IMR-90 (cell line): Measurements from ENCODE around the gene PPP1R16B. TPM values are rescaled to one million over a fixed set of nuclear protein-coding genes. Genes with fewer than 3 reads are reported as not detected.

Source experiments
- ATAC-seq: fragments of 200-7000 bp; cut with Tn5 transposase; 2 replicates; pipeline ENCODE4 v1.9.1; 2020; ENCODE audit warnings: low read depth, mild to moderate bottlenecking, moderate library complexity
- BruUV-seq: library from RNA; stranded (reverse); fragments of 400-500 nt; replicated peaks from 2 replicates; lab custom pipeline; 2021; lab: Mats Ljungman, UMichigan
- CTCF ChIA-PET: fragments of 300-600 bp; formaldehyde crosslinking; extraction: SDS; loops from one replicate; lab custom pipeline; 2021; ENCODE audit warnings: antibody characterized with exemption; lab: Yijun Ruan, JAX
- POLR2A ChIA-PET: fragments of 300-600 bp; sonication (Branson Sonifier 250); formaldehyde crosslinking; loops from one replicate; lab custom pipeline; 2022; ENCODE audit warnings: antibody characterized with exemption; ENCODE audit not compliant: unreplicated experiment; lab: Charles Lee
- DNase-seq: peaks from one replicate; pipeline ENCODE4 v3.0.0; 2013
- H2AFZ ChIP-seq: replicated peaks from 2 replicates; pipeline ENCODE3; 2013; ENCODE audit warnings: low read length, mild to moderate bottlenecking; ENCODE audit not compliant: poor library complexity
- H2AK5ac ChIP-seq: 2 replicates; pipeline ENCODE4 v1.6.1; 2013; ENCODE audit warnings: low read depth, low read length, inconsistent platforms
- H2AK9ac ChIP-seq: replicated peaks from 2 replicates; pipeline ENCODE3; 2013; ENCODE audit warnings: mild to moderate bottlenecking, low read depth, low read length, moderate library complexity; ENCODE audit not compliant: poor library complexity
- H2BK120ac ChIP-seq: 2 replicates; pipeline ENCODE4 v1.6.1; 2013; ENCODE audit warnings: low read depth, low read length, inconsistent platforms
- H2BK15ac ChIP-seq: 3 replicates; pipeline ENCODE4 v1.6.1; 2013; ENCODE audit warnings: low read depth, low read length, inconsistent platforms
- H2BK20ac ChIP-seq: 2 replicates; pipeline ENCODE4 v1.6.1; 2013; ENCODE audit warnings: low read depth, mild to moderate bottlenecking, inconsistent platforms, low read length, moderate library complexity
- H2BK5ac ChIP-seq: 2 replicates; pipeline ENCODE4 v1.6.1; 2013; ENCODE audit warnings: mild to moderate bottlenecking, low read depth, low read length, inconsistent platforms; ENCODE audit not compliant: poor library complexity, severe bottlenecking
- H3K14ac ChIP-seq: replicated peaks from 2 replicates; pipeline ENCODE4 v1.6.1; 2013; ENCODE audit warnings: low read depth, low read length, inconsistent platforms
- H3K18ac ChIP-seq: 2 replicates; pipeline ENCODE4 v1.6.1; 2013; ENCODE audit warnings: low read depth, low read length, control low read depth
- H3K23ac ChIP-seq: 2 replicates; pipeline ENCODE4 v1.6.1; 2013; ENCODE audit warnings: low read depth, low read length, inconsistent platforms
- H3K27ac ChIP-seq: 2 replicates; pipeline ENCODE4 v1.5.1; 2013; ENCODE audit warnings: mild to moderate bottlenecking, control low read depth, low read length; ENCODE audit not compliant: insufficient read depth
- H3K27me3 ChIP-seq: 2 replicates; pipeline ENCODE4 v1.6.1; 2013; ENCODE audit warnings: low read length; ENCODE audit not compliant: control insufficient read depth, insufficient read depth
- H3K36me3 ChIP-seq: 2 replicates; pipeline ENCODE4 v1.6.1; 2013; ENCODE audit warnings: low read length, mixed read lengths; ENCODE audit not compliant: control insufficient read depth, insufficient read depth
- H3K4ac ChIP-seq: 2 replicates; pipeline ENCODE4 v1.6.1; 2013; ENCODE audit warnings: low read depth, low read length, inconsistent platforms
- H3K4me1 ChIP-seq: 2 replicates; pipeline ENCODE4 v1.6.1; 2013; ENCODE audit warnings: low read length, mixed read lengths; ENCODE audit not compliant: control insufficient read depth, insufficient read depth
- H3K4me2 ChIP-seq: 2 replicates; pipeline ENCODE4 v1.6.1; 2013; ENCODE audit warnings: low read depth, mild to moderate bottlenecking, control low read depth, low read length, moderate library complexity
- H3K4me3 ChIP-seq: 2 replicates; pipeline ENCODE4 v1.5.1; 2013; ENCODE audit warnings: low read depth, mild to moderate bottlenecking, control low read depth, low read length, moderate library complexity; ENCODE audit not compliant: insufficient read depth
- H3K56ac ChIP-seq: 2 replicates; pipeline ENCODE4 v1.6.1; 2013; ENCODE audit warnings: low read length, inconsistent platforms; ENCODE audit not compliant: insufficient read depth; ENCODE audit errors: extremely low read depth
- H3K79me1 ChIP-seq, 2 experiments: 2 replicates each; pipeline ENCODE4 v1.6.1; 2013; ENCODE audit warnings: low read length in 2 of 2, inconsistent platforms in 1 of 2, low read depth in 1 of 2
- H3K9ac ChIP-seq: 2 replicates; pipeline ENCODE4 v1.6.1; 2013; ENCODE audit warnings: low read depth, low read length, control low read depth
- H3K9me1 ChIP-seq: 2 replicates; pipeline ENCODE4 v1.6.1; 2013; ENCODE audit warnings: low read length, inconsistent platforms; ENCODE audit not compliant: insufficient read depth
- H3K9me3 ChIP-seq: 2 replicates; pipeline ENCODE4 v1.6.1; 2013; ENCODE audit warnings: low read length; ENCODE audit not compliant: control insufficient read depth, insufficient read depth
- H4K20me1 ChIP-seq: 2 replicates; pipeline ENCODE4 v1.6.1; 2013; ENCODE audit warnings: low read length, inconsistent platforms; ENCODE audit not compliant: insufficient read depth
- H4K5ac ChIP-seq: 2 replicates; pipeline ENCODE4 v1.6.1; 2013; ENCODE audit warnings: mild to moderate bottlenecking, low read depth, low read length, control low read depth
- H4K8ac ChIP-seq, 2 experiments: 2 replicates each; pipeline ENCODE4 v1.6.1; 2013; ENCODE audit warnings: low read depth in 2 of 2, low read length in 2 of 2, control low read depth in 1 of 2, inconsistent platforms in 1 of 2
- H4K91ac ChIP-seq: 2 replicates; pipeline ENCODE4 v1.6.1; 2013; ENCODE audit warnings: low read depth, low read length, inconsistent platforms; ENCODE audit not compliant: insufficient read depth
- BHLHE40 ChIP-seq: fragments of 150-350 bp; IDR thresholded peaks from 2 replicates; pipeline ENCODE4 v1.6.1; 2016; ENCODE audit warnings: mild to moderate bottlenecking, low read depth, low read length
- CEBPB ChIP-seq: IDR thresholded peaks from 2 replicates; pipeline ENCODE4 v1.6.1; 2012; ENCODE audit warnings: low read depth, low read length, improper control_type of control experiment
- CHD1 ChIP-seq: IDR thresholded peaks from 2 replicates; pipeline ENCODE4 v1.6.1; 2012; ENCODE audit warnings: low read depth, low read length, improper control_type of control experiment
- FOS ChIP-seq: fragments of 150-350 bp; IDR thresholded peaks from 2 replicates; pipeline ENCODE4 v1.6.1; 2016; ENCODE audit warnings: low read depth, low read length
- MAFK ChIP-seq: IDR thresholded peaks from 2 replicates; pipeline ENCODE4 v1.6.1; 2012; ENCODE audit warnings: low read depth, low read length, improper control_type of control experiment
- MAZ ChIP-seq: IDR thresholded peaks from 2 replicates; pipeline ENCODE4 v1.6.1; 2012; ENCODE audit warnings: low read depth, mild to moderate bottlenecking, low read length, improper control_type of control experiment, moderate library complexity, borderline replicate concordance
- MXI1 ChIP-seq: IDR thresholded peaks from 2 replicates; pipeline ENCODE4 v1.6.1; 2012; ENCODE audit warnings: low read depth, mild to moderate bottlenecking, low read length, moderate library complexity, borderline replicate concordance
- NFE2L2 ChIP-seq: fragments of 150-350 bp; IDR thresholded peaks from 2 replicates; pipeline ENCODE4 v1.6.1; 2016; ENCODE audit warnings: low read depth, mild to moderate bottlenecking, low read length
- POLR2A ChIP-seq: IDR thresholded peaks from 2 replicates; pipeline ENCODE4 v1.6.1; 2012; ENCODE audit warnings: mild to moderate bottlenecking, low read depth, low read length
- RAD21 ChIP-seq: IDR thresholded peaks from 2 replicates; pipeline ENCODE4 v1.6.1; 2012; ENCODE audit warnings: low read length, improper control_type of control experiment
- RCOR1 ChIP-seq: IDR thresholded peaks from 2 replicates; pipeline ENCODE4 v1.6.1; 2012; ENCODE audit warnings: mild to moderate bottlenecking, low read length, improper control_type of control experiment; ENCODE audit not compliant: insufficient replicate concordance
- RFX5 ChIP-seq: IDR thresholded peaks from 2 replicates; pipeline ENCODE4 v1.8.0; 2012; ENCODE audit warnings: low read depth, mild to moderate bottlenecking, low read length, moderate library complexity
- SMC3 ChIP-seq: fragments of 150-350 bp; IDR thresholded peaks from 2 replicates; pipeline ENCODE4 v1.6.1; 2016; ENCODE audit warnings: low read depth, mild to moderate bottlenecking, antibody characterized with exemption, low read length, moderate library complexity
- WGBS, 2 experiments: methylation state at CpG; one replicate each; pipeline versions ENCODE4 v1.1.5 to v1.1.7; 2013; ENCODE audit warnings: missing lambda C conversion rate in 2 of 2; ENCODE audit not compliant: insufficient read length in 1 of 2; ENCODE audit errors: extremely low coverage in 2 of 2; 5-methylcytosine and 5-hydroxymethylcytosine counted together
- dilution Hi-C: fragments of 300-500 bp; cut with HindIII; formaldehyde crosslinking; loops from one replicate; pipeline ENCODE4 v1.14.3; 2018; ENCODE audit warnings: low sequenced_read_pairs; ENCODE audit not compliant: unreplicated experiment
- in situ Hi-C: fragments of 300-500 bp; cut with MboI; formaldehyde crosslinking; loops from 3 replicates; pipeline ENCODE4 v1.14.3; 2019; ENCODE audit warnings: low sequenced_read_pairs, inconsistent platforms, mixed read lengths
- intact Hi-C: fragments of 100-400 bp; cut with micrococcal nuclease; formaldehyde crosslinking; loops from 2 replicates; pipeline ENCODE4 v1.10.0; 2022
- polyA plus RNA-seq, 3 experiments: library from polyadenylated mRNA; depleted of rRNA; stranded (reverse); fragments of >200 nt; gene quantifications; 2 replicates each; pipeline ENCODE4 v1.2.3, GENCODE V29; 2012; ENCODE audit warnings: low replicate concordance in 1 of 3
- total RNA-seq: library from RNA; depleted of rRNA; stranded (reverse); fragments of >200 nt; gene quantifications from 2 replicates; pipeline ENCODE4 v1.2.3, GENCODE V29; 2012
- TF ChIP-seq, protein P1 (sequence below): fragments of 150-350 bp; IDR thresholded peaks from 2 replicates; pipeline ENCODE4 v1.6.1; 2016; ENCODE audit warnings: low read depth, mild to moderate bottlenecking, low read length, moderate library complexity, borderline replicate concordance
- TF ChIP-seq, protein P2 (sequence below): fragments of 150-350 bp; IDR thresholded peaks from 2 replicates; pipeline ENCODE4 v1.6.1; 2017; ENCODE audit warnings: mild to moderate bottlenecking, antibody characterized with exemption, low read length, low read depth
- TF ChIP-seq, protein P3 (sequence below): conservative IDR thresholded peaks from 2 replicates; pipeline ENCODE4 v1.5.1; 2012; ENCODE audit warnings: mild to moderate bottlenecking, low read depth, low read length, improper control_type of control experiment

PPP1R16B gene
- total and polyA plus RNA-seq, 2 of the 4 experiments (the other 2 are of a cell fraction): not detected

DNA sequence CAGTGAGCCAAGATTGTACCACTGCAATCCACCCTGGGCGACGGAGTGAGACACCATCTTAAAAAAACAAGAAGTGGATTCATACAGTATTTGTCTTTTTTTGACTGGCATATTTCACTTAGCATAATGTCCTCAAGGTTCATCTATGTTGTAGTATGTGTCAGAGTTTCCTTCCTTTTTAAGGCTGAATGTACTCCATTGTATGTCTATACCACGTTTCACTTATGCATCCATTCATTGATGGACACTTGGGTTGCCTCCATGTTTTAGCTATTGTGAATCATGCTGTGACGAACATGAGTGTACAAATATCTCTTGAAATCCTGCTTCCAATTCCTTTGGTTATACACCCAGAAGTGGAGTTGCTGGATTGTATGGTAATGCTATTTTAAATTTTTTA lies 91.8 kb downstream of the PPP1R16B start:
- Histone ChIP-seq H4K8ac (no peak overlapping the region), H4K5ac (no peak overlapping the region), H3K27me3 (peaks cover 36% of the 10 kb centered on the region), H3K79me1 (no peaks in the 10 kb centered on the region), H3K9ac (no peak overlapping the region), H2BK5ac (no peak overlapping the region), H2AK9ac (no peak overlapping the region), H3K4me2 (no peak overlapping the region), H3K4me1 (no peaks in the 10 kb centered on the region), H2BK120ac (no peak overlapping the region), H3K36me3 (no peaks in the 10 kb centered on the region), H3K4me3 (no peak overlapping the region), H3K56ac (no peak overlapping the region), H3K4ac (no peak overlapping the region), H2BK15ac (no peak overlapping the region), H3K18ac (no peak overlapping the region), H2AK5ac (no peak overlapping the region), H4K20me1 (no peaks in the 10 kb centered on the region), H3K9me3 (no peaks in the 10 kb centered on the region), H4K91ac (no peak overlapping the region), H3K14ac (no peak overlapping the region), H2BK20ac (no peak overlapping the region), H3K23ac (no peak overlapping the region), H3K9me1 (no peaks in the 10 kb centered on the region), H3K27ac (no peak overlapping the region), H2AFZ (no peak overlapping the region)
- no CpG with 5 or more reads among the region's 4 CpGs for WGBS, 2 experiments
- TF ChIP-seq RCOR1 (no peak), MAZ (no peak), RFX5 (no peak), POLR2A (no peak), NFE2L2 (no peak), FOS (no peak), MAFK (no peak), MXI1 (no peak), SMC3 (no peak), RAD21 (no peak), CEBPB (no peak), BHLHE40 (no peak), CHD1 (no peak)
- TF ChIP-seq, protein P1, sequence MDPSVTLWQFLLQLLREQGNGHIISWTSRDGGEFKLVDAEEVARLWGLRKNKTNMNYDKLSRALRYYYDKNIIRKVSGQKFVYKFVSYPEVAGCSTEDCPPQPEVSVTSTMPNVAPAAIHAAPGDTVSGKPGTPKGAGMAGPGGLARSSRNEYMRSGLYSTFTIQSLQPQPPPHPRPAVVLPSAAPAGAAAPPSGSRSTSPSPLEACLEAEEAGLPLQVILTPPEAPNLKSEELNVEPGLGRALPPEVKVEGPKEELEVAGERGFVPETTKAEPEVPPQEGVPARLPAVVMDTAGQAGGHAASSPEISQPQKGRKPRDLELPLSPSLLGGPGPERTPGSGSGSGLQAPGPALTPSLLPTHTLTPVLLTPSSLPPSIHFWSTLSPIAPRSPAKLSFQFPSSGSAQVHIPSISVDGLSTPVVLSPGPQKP: no peak
- TF ChIP-seq, protein P2, sequence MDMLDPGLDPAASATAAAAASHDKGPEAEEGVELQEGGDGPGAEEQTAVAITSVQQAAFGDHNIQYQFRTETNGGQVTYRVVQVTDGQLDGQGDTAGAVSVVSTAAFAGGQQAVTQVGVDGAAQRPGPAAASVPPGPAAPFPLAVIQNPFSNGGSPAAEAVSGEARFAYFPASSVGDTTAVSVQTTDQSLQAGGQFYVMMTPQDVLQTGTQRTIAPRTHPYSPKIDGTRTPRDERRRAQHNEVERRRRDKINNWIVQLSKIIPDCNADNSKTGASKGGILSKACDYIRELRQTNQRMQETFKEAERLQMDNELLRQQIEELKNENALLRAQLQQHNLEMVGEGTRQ: no peak
- TF ChIP-seq, protein P3, sequence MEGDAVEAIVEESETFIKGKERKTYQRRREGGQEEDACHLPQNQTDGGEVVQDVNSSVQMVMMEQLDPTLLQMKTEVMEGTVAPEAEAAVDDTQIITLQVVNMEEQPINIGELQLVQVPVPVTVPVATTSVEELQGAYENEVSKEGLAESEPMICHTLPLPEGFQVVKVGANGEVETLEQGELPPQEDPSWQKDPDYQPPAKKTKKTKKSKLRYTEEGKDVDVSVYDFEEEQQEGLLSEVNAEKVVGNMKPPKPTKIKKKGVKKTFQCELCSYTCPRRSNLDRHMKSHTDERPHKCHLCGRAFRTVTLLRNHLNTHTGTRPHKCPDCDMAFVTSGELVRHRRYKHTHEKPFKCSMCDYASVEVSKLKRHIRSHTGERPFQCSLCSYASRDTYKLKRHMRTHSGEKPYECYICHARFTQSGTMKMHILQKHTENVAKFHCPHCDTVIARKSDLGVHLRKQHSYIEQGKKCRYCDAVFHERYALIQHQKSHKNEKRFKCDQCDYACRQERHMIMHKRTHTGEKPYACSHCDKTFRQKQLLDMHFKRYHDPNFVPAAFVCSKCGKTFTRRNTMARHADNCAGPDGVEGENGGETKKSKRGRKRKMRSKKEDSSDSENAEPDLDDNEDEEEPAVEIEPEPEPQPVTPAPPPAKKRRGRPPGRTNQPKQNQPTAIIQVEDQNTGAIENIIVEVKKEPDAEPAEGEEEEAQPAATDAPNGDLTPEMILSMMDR: no peak
- ChIA-PET CTCF (no interaction called here), POLR2A (no interaction called here)
- ATAC-seq (no peak), DNase-seq (no peak)
- dilution Hi-C loops: no loop called here
- intact Hi-C loops: no loop called here
- no TSS peak for BruUV-seq
- in situ Hi-C loops: loop anchor here (10.0 kb wide), 1 partner anchor 252 kb away; no protein-coding TSS in a partner anchor
